Right lobe of liver (tissue), 6 donors: ENCODE results near the gene KIFC1. TPM values are rescaled to one million over a fixed set of nuclear protein-coding genes. Genes with fewer than 3 reads are reported as not detected.
"Not testable (repeated sequence)": the region's sequence is repeated elsewhere in the genome, so short reads cannot be mapped to it uniquely, and the experiment has no call there.

Experiments used
- ATAC-seq, 4 donors: fragments of 200-7000 bp; cut with Tn5 transposase; one replicate each; pipeline ENCODE4 v1.9.1; 2020; ENCODE audit warnings: mild to moderate bottlenecking in 4 of 4, moderate library complexity in 4 of 4
- DNase-seq, 3 donors: peaks; one replicate each; pipeline ENCODE4 v3.0.0-alpha.2; 2020
- H3K27ac ChIP-seq, 3 donors: fragments of 200-600 bp; one replicate each; pipeline ENCODE4 v1.8.0; 2022
- H3K27me3 ChIP-seq, 2 donors: fragments of 200-600 bp; one replicate each; pipeline ENCODE4 v1.8.0; 2022
- H3K36me3 ChIP-seq, 4 donors: fragments of 200-600 bp; sonication (generic) in 1 of 4; one replicate each; pipeline versions ENCODE4 v1.5.1 to v1.8.0; 2017 to 2022; ENCODE audit warnings: control low read depth in 1 of 4
- H3K4me1 ChIP-seq, 4 donors: fragments of 200-600 bp; sonication (generic) in 1 of 4; one replicate each; pipeline versions ENCODE4 v1.5.1 to v1.8.0; 2017 to 2022; ENCODE audit warnings: control low read depth in 1 of 4
- H3K4me3 ChIP-seq, 3 donors: fragments of 200-600 bp; one replicate each; pipeline ENCODE4 v1.8.0; 2022
- H3K9me3 ChIP-seq, 4 donors: fragments of 200-600 bp; sonication (generic) in 1 of 4; one replicate each; pipeline versions ENCODE4 v1.5.1 to v1.8.0; 2017 to 2022; ENCODE audit warnings: control low read depth in 1 of 4
- CTCF ChIP-seq, 4 donors: fragments of 200-600 bp in 3 of 4; fragments of 450-650 bp in 1 of 4; IDR thresholded peaks; one replicate each; pipeline versions ENCODE4 v1.5.1 to v1.8.0; 2016 to 2022; ENCODE audit warnings: antibody characterized with exemption in 4 of 4, mild to moderate bottlenecking in 2 of 4
- POLR2A ChIP-seq: fragments of 450-650 bp; IDR thresholded peaks from one replicate; pipeline ENCODE4 v1.6.1; 2017; ENCODE audit warnings: antibody characterized with exemption, mild to moderate bottlenecking
- WGBS: methylation state at CpG from one replicate; pipeline ENCODE4 v1.1.6; 2018; ENCODE audit warnings: low coverage, low lambda C conversion rate; ENCODE audit not compliant: insufficient coverage; ENCODE audit errors: missing lambda C conversion rate; 5-methylcytosine and 5-hydroxymethylcytosine counted together
- intact Hi-C, 2 donors: fragments of 100-400 bp; cut with DNase I; formaldehyde crosslinking; loops; one replicate each; pipeline versions ENCODE4 v1.11.2 to v1.14.1; 2022
- total RNA-seq, 6 experiments: library from RNA; depleted of rRNA in 2 of 6; stranded (reverse); fragments of >200 nt in 2 of 6; fragmentation: NEBNext Ultra II Directional in 3 of 6; extraction: Animal tissue kit (Norgen Biotek cat#: 25700) in 3 of 6; gene quantifications; one replicate each; pipeline versions ENCODE4 v1.1.0 to v1.2.4, GENCODE V29; 2016 to 2023
- donor health status: DM: no; HTN: yes; CAD: no.
- donor health status: DM: no; HTN: no; CAD: no.
- donor health status: DM: no; HTN: no; CAD: no.
- donor health status: DM: no; HTN: yes; CAD: no.
- donor health status: DM: no; HTN: yes; CAD: no.

KIFC1 gene
- total RNA-seq, 6 experiments from 2014 or later, result 0.29 to 4.4 (median 1.3) TPM; not detected in 1

- no peaks in the 10 kb centered on the region for H3K27me3 ChIP-seq
- H3K4me1 ChIP-seq, result no peaks in the 10 kb centered on the region
- H3K36me3 ChIP-seq, result no peaks in the 10 kb centered on the region
- no peak for DNase-seq
- H3K4me3 ChIP-seq, result no peak overlapping the region
- WGBS, result 69% methylated on average over 8 of the region's 8 CpGs
- no peak for ATAC-seq
- intact Hi-C loops, result no loop called here
- H3K9me3 ChIP-seq, result no peaks in the 10 kb centered on the region
- H3K27ac ChIP-seq, result no peak overlapping the region
- TF ChIP-seq CTCF (IDR thresholded peaks at IDR 0.05) (no peak), POLR2A (no peak)
These were observed 24.5 kb upstream of the KIFC1 start for GRCh38 chr6:33367009-33367714.

GRCh38 chr6:33367715-33368025 lies 24.0 kb upstream of the KIFC1 start:
- H3K36me3 ChIP-seq, ATAC-seq, DNase-seq, H3K27me3 ChIP-seq, H3K4me3 ChIP-seq, H3K27ac ChIP-seq, intact Hi-C loops, H3K9me3 ChIP-seq, H3K4me1 ChIP-seq: not testable (repeated sequence)
- whole genome bisulfite sequencing, result 80% methylated on average over 1 of the region's 5 CpGs

GRCh38 chr6:33371901-33372300 lies 19.7 kb upstream of the KIFC1 start:
- H3K4me1 ChIP-seq, result peaks cover 0 to 14% (median 8%) of the 10 kb centered on the region in 4 donors
- ATAC-seq, H3K27ac ChIP-seq, H3K27me3 ChIP-seq, H3K9me3 ChIP-seq, H3K4me3 ChIP-seq, H3K36me3 ChIP-seq, intact Hi-C loops, DNase-seq: not testable (repeated sequence)
- WGBS, result 80% methylated on average over 1 of the region's 8 CpGs

- no peaks in the 10 kb centered on the region for H3K36me3 ChIP-seq
- H3K4me1 ChIP-seq, result peaks cover 0 to 14% (median 8%) of the 10 kb centered on the region in 4 donors
- no peaks in the 10 kb centered on the region for H3K9me3 ChIP-seq
- ATAC-seq, result no peak
- WGBS, result 34% methylated on average over 3 of the region's 5 CpGs
- no peaks in the 10 kb centered on the region for H3K27me3 ChIP-seq
- intact Hi-C loops, result no loop called here
- H3K4me3 ChIP-seq, result no peak overlapping the region
- DNase-seq, result no peak
- TF ChIP-seq POLR2A (no peak), CTCF (IDR thresholded peaks at IDR 0.05) (no peak)
- H3K27ac ChIP-seq, result no peak overlapping the region
These were observed 19.0 kb upstream of the KIFC1 start for GRCh38 chr6:33372526-33373123.

GRCh38 chr6:33373960-33374910 lies 17.4 kb upstream of the KIFC1 start:
- no peak for TF ChIP-seq POLR2A
- TF ChIP-seq CTCF (IDR thresholded peaks at IDR 0.05), result no peak
- no peaks in the 10 kb centered on the region for H3K36me3 ChIP-seq
- H3K9me3 ChIP-seq, result no peaks in the 10 kb centered on the region
- peak overlapping the region in 1 of 3 donors; percentile 14 for H3K27ac ChIP-seq
- H3K4me3 ChIP-seq, result no peak overlapping the region
- no peaks in the 10 kb centered on the region for H3K27me3 ChIP-seq
- peaks cover 0 to 14% (median 8%) of the 10 kb centered on the region in 4 donors for H3K4me1 ChIP-seq
- ATAC-seq, result peak in 1 of 4 donors; percentile 25
- 62% methylated on average over 8 of the region's 8 CpGs for WGBS
- DNase-seq, result no peak
- intact Hi-C loops, result no loop called here
